Ovary (tissue), 3 donors: ENCODE data around the gene ZNF296.

Source experiments
- CTCF ChIP-seq, 3 donors: fragments of 450-650 bp in 2 of 3; fragments of 200-600 bp in 1 of 3; IDR thresholded peaks; one replicate each; pipeline versions ENCODE4 v1.5.1 to v1.8.0; 2016 to 2022; ENCODE audit warnings: antibody characterized with exemption in 3 of 3, mild to moderate bottlenecking in 1 of 3
- EP300 ChIP-seq: sonication (generic); formaldehyde crosslinking; IDR thresholded peaks from one replicate; pipeline ENCODE4 v1.6.1; 2017; ENCODE audit warnings: antibody characterized with exemption
- POLR2A ChIP-seq: fragments of 450-650 bp; IDR thresholded peaks from one replicate; pipeline ENCODE4 v1.6.1; 2017; ENCODE audit warnings: antibody characterized with exemption, mild to moderate bottlenecking, moderate library complexity
- donor health status: DM: no; HTN: no; CAD: no.

- TF ChIP-seq POLR2A = no peak
- TF ChIP-seq CTCF (IDR thresholded peaks at IDR 0.05) = no peak
- TF ChIP-seq EP300 = no peak
Measured at GRCh38 chr19:45041125-45041524, 35.2 kb downstream of the ZNF296 start.
